SK-N-SH (cell line): Measurements from ENCODE around the gene EML5.

ENCODE experiments used
- ELF1 ChIP-seq: IDR thresholded peaks from 2 replicates; pipeline ENCODE4 v1.4.0; 2012
- EP300 ChIP-seq, 2 experiments: IDR thresholded peaks; 2 replicates each; pipeline versions ENCODE4 v1.4.0 to v1.6.1; 2012; ENCODE audit warnings: borderline replicate concordance in 1 of 2, low read depth in 1 of 2, low read length in 1 of 2
- EZH2phosphoT487 ChIP-seq: fragments of 200-600 bp; sonication (generic); IDR thresholded peaks from 2 replicates; pipeline ENCODE4 v1.6.1; 2017; ENCODE audit warnings: low read depth, mixed run types, mild to moderate bottlenecking, antibody characterized with exemption, moderate library complexity, borderline replicate concordance
- FOSL2 ChIP-seq: IDR thresholded peaks from 2 replicates; pipeline ENCODE4 v1.4.0; 2012; ENCODE audit warnings: low read depth, mild to moderate bottlenecking, moderate library complexity, borderline replicate concordance
- GABPA ChIP-seq: IDR thresholded peaks from 2 replicates; pipeline ENCODE4 v1.4.0; 2012; ENCODE audit warnings: low read depth, mild to moderate bottlenecking
- RCOR1 ChIP-seq: fragments of 150-350 bp; IDR thresholded peaks from 2 replicates; pipeline ENCODE4 v1.6.1; 2017; ENCODE audit warnings: antibody characterized with exemption, low read length
- RFX5 ChIP-seq: IDR thresholded peaks from 2 replicates; pipeline ENCODE4 v1.6.1; 2012; ENCODE audit warnings: mild to moderate bottlenecking, improper control_type of control experiment, low read length
- SIN3A ChIP-seq: IDR thresholded peaks from 2 replicates; pipeline ENCODE4 v1.6.1; 2012; ENCODE audit warnings: low read depth, mild to moderate bottlenecking, low read length, moderate library complexity, borderline replicate concordance
- TAF1 ChIP-seq: IDR thresholded peaks from 2 replicates; pipeline ENCODE4 v1.6.1; 2012; ENCODE audit warnings: low read depth, mild to moderate bottlenecking, low read length, moderate library complexity, borderline replicate concordance
- TF ChIP-seq, protein P1 (sequence below): fragments of 200-600 bp; sonication (generic); IDR thresholded peaks from 2 replicates; pipeline ENCODE4 v1.6.1; 2017; ENCODE audit warnings: antibody characterized with exemption, mild to moderate bottlenecking, moderate library complexity
- TF ChIP-seq, protein P2 (sequence below): IDR thresholded peaks from 2 replicates; pipeline ENCODE4 v1.6.1; 2012; ENCODE audit warnings: mild to moderate bottlenecking, low read depth, low read length, moderate library complexity

- TF ChIP-seq TAF1 (no peak), EZH2phosphoT487 (no peak), ELF1 (no peak), SIN3A (no peak), RFX5 (no peak), GABPA (no peak), EP300 (IDR thresholded peaks at IDR 0.05; ENCODE audit: borderline replicate concordance in 1 of 2, low read depth in 1 of 2, low read length in 1 of 2) (no peak), FOSL2 (no peak), RCOR1 (no peak)
- TF ChIP-seq, protein P1, sequence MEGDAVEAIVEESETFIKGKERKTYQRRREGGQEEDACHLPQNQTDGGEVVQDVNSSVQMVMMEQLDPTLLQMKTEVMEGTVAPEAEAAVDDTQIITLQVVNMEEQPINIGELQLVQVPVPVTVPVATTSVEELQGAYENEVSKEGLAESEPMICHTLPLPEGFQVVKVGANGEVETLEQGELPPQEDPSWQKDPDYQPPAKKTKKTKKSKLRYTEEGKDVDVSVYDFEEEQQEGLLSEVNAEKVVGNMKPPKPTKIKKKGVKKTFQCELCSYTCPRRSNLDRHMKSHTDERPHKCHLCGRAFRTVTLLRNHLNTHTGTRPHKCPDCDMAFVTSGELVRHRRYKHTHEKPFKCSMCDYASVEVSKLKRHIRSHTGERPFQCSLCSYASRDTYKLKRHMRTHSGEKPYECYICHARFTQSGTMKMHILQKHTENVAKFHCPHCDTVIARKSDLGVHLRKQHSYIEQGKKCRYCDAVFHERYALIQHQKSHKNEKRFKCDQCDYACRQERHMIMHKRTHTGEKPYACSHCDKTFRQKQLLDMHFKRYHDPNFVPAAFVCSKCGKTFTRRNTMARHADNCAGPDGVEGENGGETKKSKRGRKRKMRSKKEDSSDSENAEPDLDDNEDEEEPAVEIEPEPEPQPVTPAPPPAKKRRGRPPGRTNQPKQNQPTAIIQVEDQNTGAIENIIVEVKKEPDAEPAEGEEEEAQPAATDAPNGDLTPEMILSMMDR = no peak
- TF ChIP-seq, protein P2, sequence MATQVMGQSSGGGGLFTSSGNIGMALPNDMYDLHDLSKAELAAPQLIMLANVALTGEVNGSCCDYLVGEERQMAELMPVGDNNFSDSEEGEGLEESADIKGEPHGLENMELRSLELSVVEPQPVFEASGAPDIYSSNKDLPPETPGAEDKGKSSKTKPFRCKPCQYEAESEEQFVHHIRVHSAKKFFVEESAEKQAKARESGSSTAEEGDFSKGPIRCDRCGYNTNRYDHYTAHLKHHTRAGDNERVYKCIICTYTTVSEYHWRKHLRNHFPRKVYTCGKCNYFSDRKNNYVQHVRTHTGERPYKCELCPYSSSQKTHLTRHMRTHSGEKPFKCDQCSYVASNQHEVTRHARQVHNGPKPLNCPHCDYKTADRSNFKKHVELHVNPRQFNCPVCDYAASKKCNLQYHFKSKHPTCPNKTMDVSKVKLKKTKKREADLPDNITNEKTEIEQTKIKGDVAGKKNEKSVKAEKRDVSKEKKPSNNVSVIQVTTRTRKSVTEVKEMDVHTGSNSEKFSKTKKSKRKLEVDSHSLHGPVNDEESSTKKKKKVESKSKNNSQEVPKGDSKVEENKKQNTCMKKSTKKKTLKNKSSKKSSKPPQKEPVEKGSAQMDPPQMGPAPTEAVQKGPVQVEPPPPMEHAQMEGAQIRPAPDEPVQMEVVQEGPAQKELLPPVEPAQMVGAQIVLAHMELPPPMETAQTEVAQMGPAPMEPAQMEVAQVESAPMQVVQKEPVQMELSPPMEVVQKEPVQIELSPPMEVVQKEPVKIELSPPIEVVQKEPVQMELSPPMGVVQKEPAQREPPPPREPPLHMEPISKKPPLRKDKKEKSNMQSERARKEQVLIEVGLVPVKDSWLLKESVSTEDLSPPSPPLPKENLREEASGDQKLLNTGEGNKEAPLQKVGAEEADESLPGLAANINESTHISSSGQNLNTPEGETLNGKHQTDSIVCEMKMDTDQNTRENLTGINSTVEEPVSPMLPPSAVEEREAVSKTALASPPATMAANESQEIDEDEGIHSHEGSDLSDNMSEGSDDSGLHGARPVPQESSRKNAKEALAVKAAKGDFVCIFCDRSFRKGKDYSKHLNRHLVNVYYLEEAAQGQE = no peak
These were observed 208.3 kb downstream of the EML5 start for GRCh38 chr14:88584451-88584850.
